Mucosa of descending colon (tissue), 3 donors: ENCODE measurements around the gene AACS. TPM values are rescaled to one million over a fixed set of nuclear protein-coding genes. Genes with fewer than 3 reads are reported as not detected.
"Not testable (repeated sequence)": the region's sequence is repeated elsewhere in the genome, so short reads cannot be mapped to it uniquely, and the experiment has no call there.

Experiments used
- ATAC-seq: fragments of 200-7000 bp; cut with Tn5 transposase; one replicate; pipeline ENCODE4 v1.9.1; 2020; ENCODE audit warnings: mild to moderate bottlenecking, moderate library complexity
- DNase-seq, 3 donors: peaks; one replicate each; pipeline ENCODE4 v3.0.0-alpha.2; 2020
- H3K36me3 ChIP-seq: fragments of 200-600 bp; one replicate; pipeline ENCODE4 v1.8.0; 2021; ENCODE audit warnings: low read depth, mild to moderate bottlenecking
- H3K4me1 ChIP-seq: fragments of 200-600 bp; one replicate; pipeline ENCODE4 v1.8.0; 2021; ENCODE audit warnings: low read depth, mild to moderate bottlenecking
- H3K4me3 ChIP-seq: fragments of 200-600 bp; one replicate; pipeline ENCODE4 v1.8.0; 2021; ENCODE audit warnings: mild to moderate bottlenecking
- H3K9me3 ChIP-seq: fragments of 200-600 bp; one replicate; pipeline ENCODE4 v1.8.0; 2021; ENCODE audit warnings: mild to moderate bottlenecking
- intact Hi-C, 2 donors: fragments of 100-400 bp; cut with DNase I in 1 of 2; cut with micrococcal nuclease in 1 of 2; formaldehyde crosslinking; loops; one replicate each; pipeline versions ENCODE4 v1.11.0 to v1.11.1; 2022; cut with DNase I, micrococcal nuclease
- total RNA-seq, 3 donors: library from RNA; stranded (reverse); fragmentation: NEBNext Ultra II Directional in 2 of 3; extraction: Animal tissue kit (Norgen Biotek cat#: 25700) in 2 of 3; gene quantifications; one replicate each; pipeline versions ENCODE4 v1.2.1 to v1.2.4, GENCODE V29; 2021 to 2023
- TF ChIP-seq, protein P1 (sequence below): fragments of 200-600 bp; IDR thresholded peaks from one replicate; pipeline ENCODE4 v1.8.0; 2022; ENCODE audit warnings: antibody characterized with exemption, mild to moderate bottlenecking
- donor health status: DM: no; HTN: no; CAD: no; lungs with moderate emphysema.
- donor health status: DM: no; HTN: no; CAD: no.
- donor health status: DM: no; HTN: yes; CAD: no.

AACS gene
- total RNA-seq, 3 donors from 2014 or later, result 29.0 to 58.4 (median 39.0) TPM

GRCh38 chr12:125028106-125028505 is 37.1 kb upstream of the AACS start:
- TF ChIP-seq, protein P1, sequence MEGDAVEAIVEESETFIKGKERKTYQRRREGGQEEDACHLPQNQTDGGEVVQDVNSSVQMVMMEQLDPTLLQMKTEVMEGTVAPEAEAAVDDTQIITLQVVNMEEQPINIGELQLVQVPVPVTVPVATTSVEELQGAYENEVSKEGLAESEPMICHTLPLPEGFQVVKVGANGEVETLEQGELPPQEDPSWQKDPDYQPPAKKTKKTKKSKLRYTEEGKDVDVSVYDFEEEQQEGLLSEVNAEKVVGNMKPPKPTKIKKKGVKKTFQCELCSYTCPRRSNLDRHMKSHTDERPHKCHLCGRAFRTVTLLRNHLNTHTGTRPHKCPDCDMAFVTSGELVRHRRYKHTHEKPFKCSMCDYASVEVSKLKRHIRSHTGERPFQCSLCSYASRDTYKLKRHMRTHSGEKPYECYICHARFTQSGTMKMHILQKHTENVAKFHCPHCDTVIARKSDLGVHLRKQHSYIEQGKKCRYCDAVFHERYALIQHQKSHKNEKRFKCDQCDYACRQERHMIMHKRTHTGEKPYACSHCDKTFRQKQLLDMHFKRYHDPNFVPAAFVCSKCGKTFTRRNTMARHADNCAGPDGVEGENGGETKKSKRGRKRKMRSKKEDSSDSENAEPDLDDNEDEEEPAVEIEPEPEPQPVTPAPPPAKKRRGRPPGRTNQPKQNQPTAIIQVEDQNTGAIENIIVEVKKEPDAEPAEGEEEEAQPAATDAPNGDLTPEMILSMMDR, result no peak
- no peak for ATAC-seq
- Histone ChIP-seq H3K4me3 (no peak overlapping the region), H3K36me3 (no peaks in the 10 kb centered on the region), H3K9me3 (no peaks in the 10 kb centered on the region), H3K4me1 (no peaks in the 10 kb centered on the region)
- no peak for DNase-seq
- intact Hi-C loops, result no loop called here

- TF ChIP-seq, protein P1, result no peak
- Histone ChIP-seq H3K4me3 (no peak overlapping the region), H3K4me1 (no peaks in the 10 kb centered on the region), H3K36me3 (no peaks in the 10 kb centered on the region), H3K9me3 (peaks cover 2% of the 10 kb centered on the region)
- DNase-seq (no peak), ATAC-seq (no peak)
- intact Hi-C loops, result no loop called here
Observed at GRCh38 chr12:125029761-125030358, 35.4 kb upstream of the AACS start.

DNA sequence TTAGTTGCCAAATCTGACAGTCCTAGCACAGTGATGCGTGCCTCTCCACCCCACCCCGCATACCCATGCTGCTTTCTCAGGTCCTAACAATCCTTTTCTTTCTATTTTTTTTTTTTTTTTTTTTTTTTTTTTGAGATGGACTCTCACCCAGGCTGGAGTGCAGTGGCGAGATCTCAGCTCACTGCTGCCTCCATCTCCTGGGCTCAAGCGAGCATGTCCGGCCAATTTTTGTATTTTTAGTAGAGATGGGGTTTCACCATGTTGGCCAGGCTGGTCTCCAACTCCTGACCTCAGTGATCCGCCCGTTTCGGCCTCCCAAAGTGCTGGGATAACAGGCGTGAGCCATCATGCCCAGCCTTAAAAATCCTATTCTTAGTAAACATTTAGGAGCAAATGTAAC is 33.8 kb upstream of the AACS start:
- ATAC-seq, H3K4me1 ChIP-seq, intact Hi-C loops, H3K36me3 ChIP-seq, H3K4me3 ChIP-seq, DNase-seq, H3K9me3 ChIP-seq: not testable (repeated sequence)

- no peaks in the 10 kb centered on the region for H3K4me1 ChIP-seq
- no peak overlapping the region for H3K4me3 ChIP-seq
Observed at GRCh38 chr12:125032466-125033152, 32.6 kb upstream of the AACS start.

GRCh38 chr12:125033288-125033687 is 31.9 kb upstream of the AACS start:
- intact Hi-C loops, result no loop called here
- TF ChIP-seq, protein P1, result no peak

More at GRCh38 chr12:125032466-125033152, 32.6 kb upstream of the AACS start:
- intact Hi-C loops, result no loop called here
- ATAC-seq (no peak), DNase-seq (no peak)
- H3K36me3 ChIP-seq, result no peaks in the 10 kb centered on the region
- TF ChIP-seq, protein P1, result no peak
- peaks cover 3% of the 10 kb centered on the region for H3K9me3 ChIP-seq

GRCh38 chr12:125038976-125039625 is 26.1 kb upstream of the AACS start:
- DNase-seq (no peak), ATAC-seq (no peak)
- Histone ChIP-seq H3K4me1 (no peaks in the 10 kb centered on the region), H3K9me3 (peaks cover 3% of the 10 kb centered on the region), H3K36me3 (no peaks in the 10 kb centered on the region), H3K4me3 (no peak overlapping the region)
- intact Hi-C loops, result no loop called here
- TF ChIP-seq, protein P1, result no peak

More at GRCh38 chr12:125033288-125033687, 31.9 kb upstream of the AACS start:
- Histone ChIP-seq H3K36me3 (no peaks in the 10 kb centered on the region), H3K9me3 (peaks cover 3% of the 10 kb centered on the region), H3K4me1 (no peaks in the 10 kb centered on the region), H3K4me3 (no peak overlapping the region)
- no peak for DNase-seq
- ATAC-seq, result no peak
